NCI-H1092 treated with DMSO at 0.1 percent for 48 hours (cell line): ENCODE data around the gene PCP4.

Experiments used
- DNase-seq: peaks from one replicate; lab custom pipeline; 2025; lab: John Stamatoyannopoulos, UW

Gene PCP4

GRCh38 chr21:39867198-39867650 lies at the start of gene PCP4:
Gene PCP4 (plus strand): TSS chr21:39867438. CDS start chr21:39867502, 64 bp downstream.
- peak; percentile 93 for DNase-seq

GRCh38 chr21:39818557-39818956 lies 48.7 kb upstream of the PCP4 start:
- DNase-seq = no peak

GRCh38 chr21:39822042-39822441 lies 45.2 kb upstream of the PCP4 start:
- no peak for DNase-seq

- DNase-seq = no peak
Observed at GRCh38 chr21:39825250-39825649, 42.0 kb upstream of the PCP4 start.

- DNase-seq = no peak
Observed at GRCh38 chr21:39834543-39834942, 32.7 kb upstream of the PCP4 start.

GRCh38 chr21:39837861-39838359 lies 29.3 kb upstream of the PCP4 start:
- DNase-seq = no peak

GRCh38 chr21:39840373-39841097 lies 26.7 kb upstream of the PCP4 start:
- DNase-seq = peak; percentile 35

- no peak for DNase-seq
Observed at GRCh38 chr21:39842741-39843459, 24.3 kb upstream of the PCP4 start.

GRCh38 chr21:39843483-39843882 lies 23.8 kb upstream of the PCP4 start:
- DNase-seq = no peak

- no peak for DNase-seq
Observed at GRCh38 chr21:39843916-39844315, 23.3 kb upstream of the PCP4 start.

GRCh38 chr21:39845571-39846130 lies 21.6 kb upstream of the PCP4 start:
- DNase-seq = no peak

GRCh38 chr21:39847877-39848276 lies 19.4 kb upstream of the PCP4 start:
- DNase-seq = no peak

- no peak for DNase-seq
Observed at GRCh38 chr21:39849014-39849655, 18.1 kb upstream of the PCP4 start.

GRCh38 chr21:39850333-39850732 lies 16.9 kb upstream of the PCP4 start:
- DNase-seq = no peak

GRCh38 chr21:39851002-39851618 lies 16.1 kb upstream of the PCP4 start:
- no peak for DNase-seq

- peak; percentile 29 for DNase-seq
Observed at GRCh38 chr21:39852021-39852721, 15.1 kb upstream of the PCP4 start.

GRCh38 chr21:39852726-39853500 lies 14.3 kb upstream of the PCP4 start:
- no peak for DNase-seq

- no peak for DNase-seq
Observed at GRCh38 chr21:39854572-39854971, 12.7 kb upstream of the PCP4 start.

- DNase-seq = no peak
Observed at GRCh38 chr21:39855595-39855994, 11.6 kb upstream of the PCP4 start.

GRCh38 chr21:39860600-39860999 lies 6.6 kb upstream of the PCP4 start:
- no peak for DNase-seq

- DNase-seq = peak; percentile 95
Observed at GRCh38 chr21:39863111-39863510, 4.1 kb upstream of the PCP4 start.
